ENCODE results near the gene FFAR4.

Gene FFAR4

DNA sequence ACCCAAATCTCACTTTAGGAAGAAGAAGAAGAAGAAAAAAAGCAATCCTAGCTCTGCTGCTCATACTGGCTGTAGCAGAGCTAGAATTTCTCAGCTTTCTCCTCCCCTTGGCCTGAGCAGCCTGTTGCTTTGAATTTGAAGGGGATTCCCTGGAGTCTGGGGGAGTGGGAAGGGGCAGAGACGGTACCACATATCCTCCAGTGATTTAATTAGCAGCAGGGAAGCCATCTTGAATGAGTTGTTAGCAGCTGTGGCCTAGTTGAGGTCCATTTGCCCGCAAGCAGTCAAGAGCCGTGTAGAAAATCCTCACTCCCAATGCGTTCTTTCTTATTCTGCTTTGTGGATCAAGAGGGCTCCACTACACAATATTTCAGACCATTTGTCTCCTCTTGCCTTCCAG is 62.4 kb downstream of the FFAR4 start:
- H3K4me3 ChIP-seq (ENCODE audit: low read length), result no peak overlapping the region
- DNase-seq (ENCODE audit: low read depth), result no peak
- TF ChIP-seq CTCF (conservative IDR thresholded peaks at IDR 0.05; ENCODE audit: low read depth, low read length), result no peak

GRCh38 chr10:93629647-93630305 is 63.3 kb downstream of the FFAR4 start:
- DNase-seq (ENCODE audit: low read depth), result no peak
- no peak for TF ChIP-seq CTCF (conservative IDR thresholded peaks at IDR 0.05; ENCODE audit: low read depth, low read length)
- H3K4me3 ChIP-seq (ENCODE audit: low read length), result no peak overlapping the region

DNA sequence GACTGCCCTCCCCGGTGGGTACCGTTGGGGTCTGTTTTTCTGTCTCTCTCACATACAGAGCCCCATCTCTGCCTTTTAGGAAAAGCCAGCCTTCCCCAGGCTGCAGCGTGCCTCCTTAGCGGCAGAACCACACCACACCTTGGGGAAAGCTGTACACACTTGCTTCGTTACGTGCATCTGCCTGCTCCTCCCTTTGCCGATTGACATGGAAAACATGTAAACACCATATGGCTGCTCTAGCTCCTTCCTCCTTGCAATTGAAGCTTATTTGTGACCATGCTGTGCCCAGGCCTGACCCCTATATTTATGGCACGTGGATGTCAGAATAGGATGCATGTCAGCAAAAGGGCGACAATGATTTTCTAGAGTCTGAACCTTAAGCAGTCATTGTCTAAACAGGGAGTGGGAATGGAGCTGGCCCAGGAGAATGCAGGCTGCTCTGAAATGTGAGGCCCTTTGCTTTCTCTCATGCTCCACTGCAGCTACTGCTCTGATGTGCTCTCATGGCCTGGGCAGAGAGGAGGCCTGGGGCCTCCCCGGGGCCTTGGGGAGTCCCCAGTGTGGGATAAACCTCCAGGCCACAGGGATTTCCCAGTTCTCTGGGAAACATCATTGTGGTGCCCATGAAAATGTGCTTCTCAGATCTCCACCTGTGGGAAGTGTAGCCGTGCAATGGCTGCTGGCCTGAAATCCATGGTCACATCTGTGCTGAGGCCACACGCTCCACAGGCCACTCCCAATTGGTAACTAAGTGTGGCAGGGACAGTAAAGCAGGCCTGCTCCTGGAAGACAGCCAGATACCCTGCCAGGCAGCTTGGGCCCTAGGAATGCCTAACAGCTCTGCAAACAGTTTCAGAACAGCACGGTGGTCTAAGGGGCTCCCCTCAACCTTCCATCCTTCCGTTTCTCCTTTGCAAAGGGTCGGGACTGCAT is 64.4 kb downstream of the FFAR4 start:
- TF ChIP-seq CTCF (conservative IDR thresholded peaks at IDR 0.05; ENCODE audit: low read depth, low read length), result no peak
- H3K4me3 ChIP-seq (ENCODE audit: low read length), result no peak overlapping the region
- no peak for DNase-seq (ENCODE audit: low read depth)

Data from retinal pigment epithelial cell (primary cell).